HL-60/S4 treated with phorbol 12-myristate 13-acetate at 8.2 ng/mL for 4 days and 3 days (cell line): ENCODE measurements around the gene CEP295NL.

ENCODE experiments used
- in situ Hi-C: fragments of 300-500 bp; cut with MboI; formaldehyde crosslinking; loops from 2 replicates; pipeline ENCODE4 v1.15.0; 2022; ENCODE audit warnings: low sequenced_read_pairs

CEP295NL gene

GRCh38 chr17:78840780-78841611 is 62.0 kb downstream of the CEP295NL start, which contains the start of gene USP36:
Gene USP36, minus strand, starts transcription at chr17:78840814. Its CDS starts 4,451 bp downstream, at chr17:78836363.
- in situ Hi-C loops: no loop called here
